ENCODE results near the gene TAOK2. TPM values are rescaled to one million over a fixed set of nuclear protein-coding genes. Genes with fewer than 3 reads are reported as not detected.

Gene TAOK2
- total RNA-seq, 2 donors from 2014 or later = 43.8 to 97.4 TPM

GRCh38 chr16:29991571-29991904, 17.9 kb downstream of the TAOK2 start:
- intact Hi-C loops (cut with DNase I) = loop anchor here (10.0 kb wide), 1 partner anchor 67 kb away; the partner anchor contains the start of gene KCTD13
- 76% methylated on average over 5 of the region's 5 CpGs for WGBS
- DNase-seq (ENCODE audit: low spot score) = no peak
- Histone ChIP-seq H3K36me3 (peaks cover 6 to 20% of the 10 kb centered on the region in 2 donors), H3K27me3 (replicated peaks; ENCODE audit: insufficient read depth) (no peaks in the 10 kb centered on the region), H3K9me3 (no peaks in the 10 kb centered on the region), H3K27ac (no peak overlapping the region), H3K4me1 (replicated peaks) (peaks cover 6% of the 10 kb centered on the region), H3K4me3 (no peak overlapping the region)
- no peak for TF ChIP-seq POLR2A (IDR thresholded peaks at IDR 0.05)
- TF ChIP-seq CTCF (IDR thresholded peaks at IDR 0.05) = no peak
- TF ChIP-seq POLR2AphosphoS5 (IDR thresholded peaks at IDR 0.05) = no peak

GRCh38 chr16:29992344-29992967, 18.8 kb downstream of the TAOK2 start:
- Histone ChIP-seq H3K9me3 (no peaks in the 10 kb centered on the region), H3K36me3 (peaks cover 0 to 11% of the 10 kb centered on the region in 2 donors), H3K4me3 (no peak overlapping the region), H3K27me3 (replicated peaks; ENCODE audit: insufficient read depth) (no peaks in the 10 kb centered on the region), H3K27ac (no peak overlapping the region), H3K4me1 (replicated peaks) (peaks cover 10% of the 10 kb centered on the region)
- no peak for TF ChIP-seq POLR2AphosphoS5 (IDR thresholded peaks at IDR 0.05)
- TF ChIP-seq CTCF (IDR thresholded peaks at IDR 0.05) = no peak
- no peak for TF ChIP-seq POLR2A (IDR thresholded peaks at IDR 0.05)
- WGBS = 47% methylated on average over 7 of the region's 7 CpGs
- intact Hi-C loops (cut with DNase I) = loop anchor here (10.0 kb wide), 1 partner anchor 68 kb away; the partner anchor contains the start of gene KCTD13
- no peak for DNase-seq (ENCODE audit: low spot score)

- Histone ChIP-seq H3K4me1 (replicated peaks) (peaks cover 10% of the 10 kb centered on the region), H3K27me3 (replicated peaks; ENCODE audit: insufficient read depth) (no peaks in the 10 kb centered on the region), H3K36me3 (peaks cover 0 to 6% of the 10 kb centered on the region in 2 donors), H3K9me3 (no peaks in the 10 kb centered on the region), H3K4me3 (no peak overlapping the region), H3K27ac (no peak overlapping the region)
- WGBS = 87% methylated on average over 25 of the region's 25 CpGs
- TF ChIP-seq POLR2A (IDR thresholded peaks at IDR 0.05) (no peak), POLR2AphosphoS5 (IDR thresholded peaks at IDR 0.05) (no peak)
- intact Hi-C loops (cut with DNase I) = loop anchor here (10.0 kb wide), 1 partner anchor 69 kb away; the partner anchor contains the start of gene KCTD13
- no peak for DNase-seq (ENCODE audit: low spot score)
Observed at GRCh38 chr16:29993191-29993902, 19.7 kb downstream of the TAOK2 start.

GRCh38 chr16:29993903-29994599, 20.4 kb downstream of the TAOK2 start:
- Histone ChIP-seq H3K4me1 (replicated peaks) (peaks cover 10% of the 10 kb centered on the region), H3K4me3 (no peak overlapping the region)

More at GRCh38 chr16:29993903-29994599, 20.4 kb downstream of the TAOK2 start:
- TF ChIP-seq POLR2AphosphoS5 (IDR thresholded peaks at IDR 0.05) (no peak), POLR2A (IDR thresholded peaks at IDR 0.05) (no peak), CTCF (IDR thresholded peaks at IDR 0.05) (no peak)
- 81% methylated on average over 9 of the region's 9 CpGs for WGBS
- no peak for DNase-seq (ENCODE audit: low spot score)
- no peak overlapping the region for H3K27ac ChIP-seq
- peaks cover 0 to 6% of the 10 kb centered on the region in 2 donors for H3K36me3 ChIP-seq
- H3K9me3 ChIP-seq = no peaks in the 10 kb centered on the region
- no peaks in the 10 kb centered on the region for H3K27me3 ChIP-seq (replicated peaks; ENCODE audit: insufficient read depth)
- intact Hi-C loops (cut with DNase I) = loop anchor here (10.0 kb wide), 1 partner anchor 69 kb away; the partner anchor contains the start of gene KCTD13
